Stomach (tissue), 4 donors: ENCODE data around the gene GPR42.

Experiments used
- CTCF ChIP-seq, 7 experiments: fragments of 450-650 bp in 4 of 7; fragments of 200-600 bp in 3 of 7; sonication (generic) in 3 of 7; IDR thresholded peaks; one replicate each; pipeline ENCODE4 v1.5.1; 2016 to 2019; ENCODE audit warnings: antibody characterized with exemption in 7 of 7, control low read depth in 2 of 7, mild to moderate bottlenecking in 1 of 7
- EP300 ChIP-seq: sonication (generic); formaldehyde crosslinking; IDR thresholded peaks from one replicate; pipeline ENCODE4 v1.6.1; 2017; ENCODE audit warnings: antibody characterized with exemption
- POLR2A ChIP-seq, 4 donors: fragments of 450-650 bp; IDR thresholded peaks; one replicate each; pipeline ENCODE4 v1.6.1; 2016; ENCODE audit warnings: antibody characterized with exemption in 4 of 4, control low read depth in 2 of 4, mild to moderate bottlenecking in 1 of 4, moderate library complexity in 1 of 4
- POLR2AphosphoS5 ChIP-seq, 3 donors: sonication (generic); formaldehyde crosslinking; IDR thresholded peaks; one replicate each; pipeline ENCODE4 v1.6.1; 2016; ENCODE audit warnings: antibody characterized with exemption in 3 of 3

GRCh38 chr19:35416331-35416730 lies 45.5 kb downstream of the GPR42 start:
- TF ChIP-seq EP300 (no peak), POLR2A (IDR thresholded peaks at IDR 0.05) (no peak), POLR2AphosphoS5 (IDR thresholded peaks at IDR 0.05) (no peak), CTCF (IDR thresholded peaks at IDR 0.05) (no peak)
